ENCODE measurements around the gene CHRD.
"Not testable (repeated sequence)": the region's sequence is repeated elsewhere in the genome, so short reads cannot be mapped to it uniquely, and the experiment has no call there.

The CHRD gene

GRCh38 chr3:184428561-184429175 is 48.8 kb downstream of the CHRD start:
- DNase-seq, result no peak

GRCh38 chr3:184429786-184430185 is 49.9 kb downstream of the CHRD start:
- no peak for DNase-seq

- DNase-seq, result no peak
Observed at GRCh38 chr3:184430940-184431339, 51.1 kb downstream of the CHRD start.

GRCh38 chr3:184433178-184433577 is 53.3 kb downstream of the CHRD start:
- DNase-seq, result not testable (repeated sequence)

GRCh38 chr3:184439096-184439495 is 59.2 kb downstream of the CHRD start:
- DNase-seq, result no peak

Measured in activated CD4-positive, alpha-beta T cell treated with anti-CD3 and anti-CD28 coated beads for 4 hours (primary cell).